T-helper 2 cell treated with Interferon-gamma antibody and Interleukin-4, amounts not matched to agents 100 ng/mL and 5 ng/mL, for 36 hours (primary cell): ENCODE results near the gene KRTAP1-3. TPM values are rescaled to one million over a fixed set of nuclear protein-coding genes. Genes with fewer than 3 reads are reported as not detected.
"Not testable (repeated sequence)": the region's sequence is repeated elsewhere in the genome, so short reads cannot be mapped to it uniquely, and the experiment has no call there.

ENCODE experiments used
- intact Hi-C: fragments of 100-400 bp; cut with micrococcal nuclease; formaldehyde crosslinking; loops from one replicate; pipeline ENCODE4 v1.15.1; 2023
- total RNA-seq: library from RNA; stranded (reverse); gene quantifications from 2 replicates; pipeline ENCODE4 v1.2.3, GENCODE V29; 2022

KRTAP1-3 gene
- total RNA-seq, result not detected in 2 replicates

- intact Hi-C loops, result not testable (repeated sequence)
These were observed at the start of gene KRTAP1-3 for GRCh38 chr17:41034346-41034935. Gene KRTAP1-3, minus strand, starts transcription at chr17:41034874. Its CDS starts 53 bp downstream, at chr17:41034821.

GRCh38 chr17:41084100-41084856 lies 49.6 kb upstream of the KRTAP1-3 start, which contains the start of gene KRTAP4-7:
Gene KRTAP4-7, plus strand, starts transcription at chr17:41084150. Its CDS starts 57 bp downstream, at chr17:41084207.
- intact Hi-C loops, result not testable (repeated sequence)

DNA sequence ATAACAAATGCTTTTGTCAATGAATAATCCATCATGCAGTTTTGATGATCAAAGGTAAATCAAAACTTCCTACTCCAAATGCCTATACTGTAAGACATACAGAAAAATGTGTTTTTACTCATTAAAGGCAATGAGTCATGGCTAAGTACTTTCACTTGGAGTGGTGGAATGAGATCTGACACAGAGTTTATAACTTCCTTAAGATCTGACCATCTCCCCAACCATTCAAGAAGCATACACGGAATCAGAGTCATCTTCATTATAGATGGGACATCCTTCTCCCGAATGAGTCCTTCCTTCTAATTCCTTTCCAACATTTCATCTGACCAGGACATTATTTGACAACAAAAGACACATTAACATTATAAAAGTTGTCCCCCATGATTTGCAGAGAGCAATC lies 48.8 kb upstream of the KRTAP1-3 start:
- intact Hi-C loops, result not testable (repeated sequence)

DNA sequence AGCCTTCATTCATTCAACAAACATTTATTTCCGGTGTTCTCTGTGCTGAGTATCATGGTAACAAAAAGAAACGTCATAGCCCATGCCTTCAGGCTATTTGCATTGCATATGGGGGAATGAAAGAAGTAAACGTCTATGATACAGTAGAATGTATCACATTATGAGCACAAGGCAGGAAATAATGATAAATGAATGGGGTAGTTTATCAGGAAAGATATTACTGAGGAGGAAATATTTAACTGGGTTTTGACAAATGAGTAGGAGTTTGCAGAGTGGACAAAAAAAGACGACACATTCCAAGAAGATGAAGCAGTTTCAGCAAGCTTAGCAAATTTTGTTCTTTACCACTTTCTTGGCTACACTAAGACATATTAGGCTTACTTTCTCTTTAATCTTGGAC lies 48.0 kb upstream of the KRTAP1-3 start:
- intact Hi-C loops, result no loop called here

DNA sequence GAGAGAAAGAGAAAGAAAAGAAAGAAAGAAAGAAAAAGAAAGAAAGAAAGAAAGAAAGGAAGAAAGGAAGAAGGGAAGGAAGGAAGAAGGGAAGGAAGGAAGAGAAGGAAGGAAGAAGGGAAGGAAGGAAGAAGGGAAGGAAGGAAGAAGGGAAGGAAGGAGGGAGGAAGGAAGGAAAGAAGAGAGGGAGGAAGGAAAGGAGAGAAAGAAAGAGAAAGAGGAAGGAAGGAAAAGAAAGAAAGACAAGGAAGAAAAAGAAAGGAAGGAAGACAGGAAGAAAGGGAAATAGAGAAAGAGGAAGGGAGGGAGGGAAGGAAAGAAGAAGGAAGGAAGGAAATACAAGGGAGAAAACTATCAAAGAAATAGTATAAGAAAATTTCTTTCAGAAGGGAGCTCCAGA lies 42.1 kb upstream of the KRTAP1-3 start:
- intact Hi-C loops, result no loop called here

GRCh38 chr17:41073676-41074075 lies 39.0 kb upstream of the KRTAP1-3 start:
- intact Hi-C loops, result no loop called here

DNA sequence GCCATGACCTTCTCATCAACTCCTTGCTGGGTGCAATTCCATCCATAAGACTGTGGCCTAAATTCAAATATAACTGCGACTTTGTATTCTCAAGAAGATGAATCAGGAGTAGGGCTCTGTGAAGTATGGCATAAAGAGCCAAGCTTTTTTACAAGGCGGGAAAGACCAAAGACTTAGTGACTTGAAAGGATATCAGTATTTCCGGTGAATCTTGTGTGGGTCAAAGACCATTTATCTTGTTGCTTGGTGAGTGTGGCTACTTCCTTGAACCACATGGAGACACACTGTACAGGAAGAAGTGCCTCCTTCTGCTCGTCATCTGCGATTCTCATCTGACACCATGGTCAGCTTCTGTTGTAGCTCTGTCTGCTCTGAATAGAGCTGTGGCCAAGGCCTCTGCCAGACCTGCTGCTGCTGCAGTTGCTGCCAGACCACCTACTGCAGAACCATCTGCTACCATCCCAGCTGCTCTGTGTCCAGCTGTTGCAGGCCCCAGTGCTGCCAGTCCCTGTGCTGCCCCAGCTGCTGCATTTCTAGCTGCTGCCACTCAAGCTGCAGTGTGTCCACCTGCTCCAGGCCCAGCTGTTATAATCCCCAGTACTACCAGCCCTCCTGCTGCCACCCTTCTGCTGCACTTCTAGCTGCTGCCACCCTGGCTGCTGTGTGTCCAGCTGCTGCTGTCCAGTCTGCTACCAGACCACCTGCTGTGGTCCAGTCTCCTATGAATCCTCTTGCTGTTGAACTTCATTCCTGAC lies 37.1 kb upstream of the KRTAP1-3 start:
- intact Hi-C loops, result no loop called here

DNA sequence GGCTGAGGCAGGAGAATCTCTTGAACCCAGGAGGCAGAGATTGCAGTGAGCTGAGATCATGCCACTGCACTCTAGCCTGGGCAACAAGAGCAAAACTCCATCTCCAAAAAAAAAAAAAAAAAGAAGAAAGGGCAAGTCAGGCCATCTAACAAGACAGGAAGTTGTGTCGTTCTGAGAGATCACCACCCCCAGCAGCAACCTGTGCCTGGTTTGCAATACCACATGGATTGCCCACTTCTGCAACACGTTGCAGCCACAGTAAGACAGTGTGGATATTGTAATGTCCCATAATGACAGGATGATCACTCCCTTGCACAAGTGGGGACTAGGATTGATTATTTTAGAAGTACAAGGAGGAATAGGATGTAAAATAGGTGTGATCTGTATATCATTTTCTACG lies 34.4 kb upstream of the KRTAP1-3 start:
- intact Hi-C loops, result no loop called here

- intact Hi-C loops, result no loop called here
These were observed 32.6 kb upstream of the KRTAP1-3 start for GRCh38 chr17:41067281-41067680.

- intact Hi-C loops, result no loop called here
These were observed 31.4 kb upstream of the KRTAP1-3 start, which contains the start of gene KRTAP2-4 for GRCh38 chr17:41065829-41066624. Gene KRTAP2-4, minus strand, starts transcription at chr17:41065879. Its CDS starts 34 bp downstream, at chr17:41065845.

DNA sequence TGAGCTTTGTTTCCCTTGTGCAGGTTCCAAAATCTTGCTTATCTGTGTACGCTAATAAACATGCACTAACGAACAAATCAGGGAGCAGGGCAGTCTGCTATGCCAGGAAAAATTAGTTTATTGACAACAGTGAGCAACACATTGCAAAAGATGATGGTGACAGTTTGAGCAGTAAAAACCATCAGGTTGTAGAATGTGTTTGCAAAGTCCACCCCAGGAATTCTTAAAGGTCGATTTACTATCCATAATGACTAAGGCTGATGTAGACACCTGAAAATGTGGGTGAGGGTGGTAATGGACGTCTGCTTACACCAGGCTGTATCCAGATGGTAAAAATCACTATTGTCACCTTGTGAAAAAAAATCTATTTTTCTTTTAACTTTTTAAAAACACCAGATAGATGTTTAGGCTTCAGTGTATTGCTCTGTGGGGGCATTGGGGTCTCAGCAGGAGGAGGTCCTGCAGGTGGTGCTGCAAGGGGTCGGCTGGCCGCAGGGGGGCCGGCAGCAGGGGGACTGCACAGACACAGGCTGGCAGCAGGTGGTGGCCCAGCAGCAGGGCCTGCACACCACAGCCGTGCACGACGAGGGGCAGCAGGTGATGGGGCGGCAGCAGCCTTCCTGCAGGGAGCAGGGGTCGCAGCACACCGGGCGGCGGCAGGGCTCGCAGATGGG lies 30.5 kb upstream of the KRTAP1-3 start:
- intact Hi-C loops, result not testable (repeated sequence)

DNA sequence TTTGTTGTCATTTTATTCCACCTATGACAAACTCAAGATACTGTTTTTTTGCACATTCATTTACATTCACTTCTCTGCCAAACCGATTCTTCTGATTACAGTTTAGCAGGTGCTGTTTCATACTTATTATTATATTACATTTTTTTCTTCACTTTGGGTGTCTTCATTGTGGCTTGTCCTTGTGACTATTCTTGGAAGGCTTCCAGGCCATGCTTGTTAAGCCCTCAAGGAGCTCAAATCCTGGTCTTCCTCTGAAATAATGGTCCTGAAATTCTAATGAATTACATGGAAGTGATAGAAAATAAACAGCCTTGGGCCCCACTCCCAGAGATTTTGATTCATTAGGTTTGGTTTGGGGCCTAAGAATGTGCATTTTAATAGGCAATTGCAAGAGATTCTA lies 29.6 kb upstream of the KRTAP1-3 start:
- intact Hi-C loops, result no loop called here

DNA sequence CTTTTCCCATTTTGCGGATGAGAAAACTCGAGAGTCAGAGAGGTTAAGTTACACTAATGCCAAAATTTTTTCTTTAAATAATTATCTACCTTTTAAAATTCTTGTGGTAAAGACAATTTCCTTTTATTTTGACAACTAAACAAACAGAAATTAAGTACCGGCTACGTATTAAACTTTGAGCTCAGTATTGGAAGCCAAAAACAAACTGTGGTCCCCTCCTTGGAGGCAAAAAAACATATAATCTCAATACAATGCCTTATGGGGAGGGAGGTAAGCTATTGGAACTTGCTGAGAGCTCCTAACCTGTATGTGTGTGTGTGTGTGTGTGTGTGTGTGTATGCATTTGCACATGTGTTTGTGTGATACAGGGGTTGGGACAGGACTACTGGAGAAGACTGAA lies 28.8 kb upstream of the KRTAP1-3 start:
- intact Hi-C loops, result no loop called here

- intact Hi-C loops, result no loop called here
These were observed 27.3 kb upstream of the KRTAP1-3 start for GRCh38 chr17:41061964-41062363.

DNA sequence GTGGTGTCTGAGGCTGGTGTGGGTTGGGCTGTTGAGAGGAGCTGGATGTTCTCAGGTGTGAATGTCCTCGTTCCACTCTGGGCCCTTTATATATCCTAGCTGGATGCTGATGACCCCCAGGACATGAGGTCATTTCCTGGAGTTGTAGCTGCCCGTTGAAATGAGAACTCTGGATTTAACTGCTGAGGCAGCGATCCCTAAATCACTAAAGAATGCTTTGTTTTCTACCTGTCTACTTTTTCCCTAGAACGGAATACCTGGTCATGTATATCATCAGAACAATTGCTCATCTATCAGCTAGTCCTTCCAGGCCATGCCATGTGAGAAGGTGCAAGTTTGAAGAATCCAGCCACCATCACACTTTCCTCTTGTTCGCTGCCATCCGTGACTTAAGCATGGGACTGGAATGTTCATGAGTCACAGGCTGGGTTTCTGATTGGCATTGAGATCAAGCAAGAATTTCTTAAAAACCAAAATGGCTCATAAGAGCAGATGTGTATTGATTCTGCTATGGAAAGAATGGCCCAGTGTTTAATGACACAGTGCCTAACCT lies 25.5 kb upstream of the KRTAP1-3 start, which contains the start of gene KRTAP2-3:
TSS of gene KRTAP2-3 (minus strand) at position 63 of the 553 bp plus-strand sequence. CDS start 64 bp downstream, outside the sequence.
- intact Hi-C loops, result no loop called here

- intact Hi-C loops, result not testable (repeated sequence)
These were observed 24.8 kb upstream of the KRTAP1-3 start for GRCh38 chr17:41059276-41060051.

GRCh38 chr17:41058741-41059140 lies 24.1 kb upstream of the KRTAP1-3 start:
- intact Hi-C loops, result no loop called here

- intact Hi-C loops, result no loop called here
These were observed 22.9 kb upstream of the KRTAP1-3 start for GRCh38 chr17:41057547-41057946.

- intact Hi-C loops, result not testable (repeated sequence)
These were observed 20.5 kb upstream of the KRTAP1-3 start, which contains the start of gene KRTAP2-2 for GRCh38 chr17:41055130-41055529. Gene KRTAP2-2, minus strand, starts transcription at chr17:41055230. Its CDS starts 19 bp downstream, at chr17:41055211.
